GM12892 (cell line): Measurements from ENCODE around the gene OCA2.

Source experiments
- POLR2A ChIP-seq: IDR thresholded peaks from 2 replicates; pipeline ENCODE4 v1.6.1; 2011; ENCODE audit warnings: low read depth, low read length, control low read depth
- POLR2AphosphoS5 ChIP-seq: IDR thresholded peaks from 2 replicates; pipeline ENCODE4 v1.6.1; 2011; ENCODE audit warnings: low read depth, low read length, control low read depth
- TAF1 ChIP-seq: IDR thresholded peaks from 2 replicates; pipeline ENCODE4 v1.6.1; 2011; ENCODE audit warnings: low read depth, mild to moderate bottlenecking, control low read depth, low read length, borderline replicate concordance

DNA sequence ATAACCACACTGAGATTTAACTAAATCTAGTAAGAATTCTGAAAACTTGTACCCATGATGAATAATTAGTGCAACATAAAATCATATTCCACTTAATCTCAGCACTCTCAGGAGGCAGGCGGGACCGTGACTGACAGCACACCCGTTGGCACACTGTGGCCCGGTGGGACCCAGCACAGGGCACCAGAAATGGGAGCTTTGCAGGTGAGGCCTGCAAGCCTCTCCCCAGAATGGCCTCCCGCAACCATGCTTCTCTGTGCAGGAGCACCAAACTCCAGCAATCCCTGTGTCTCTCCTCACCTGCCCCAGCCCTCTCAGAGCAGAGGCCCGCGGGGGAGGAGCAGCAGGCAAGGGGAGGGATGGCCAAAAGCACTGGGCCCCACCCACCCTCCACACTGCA is 31.5 kb upstream of the OCA2 start:
- TF ChIP-seq POLR2AphosphoS5, result no peak
- no peak for TF ChIP-seq POLR2A
- no peak for TF ChIP-seq TAF1
